RKO (cell line): Measurements from ENCODE around the gene MYH7.
"Not testable (repeated sequence)": the region's sequence is repeated elsewhere in the genome, so short reads cannot be mapped to it uniquely, and the experiment has no call there.

Source experiments
- DNase-seq: peaks from one replicate; pipeline ENCODE4 v3.0.0-alpha.2; 2016; ENCODE audit warnings: low spot score

Gene MYH7

DNA sequence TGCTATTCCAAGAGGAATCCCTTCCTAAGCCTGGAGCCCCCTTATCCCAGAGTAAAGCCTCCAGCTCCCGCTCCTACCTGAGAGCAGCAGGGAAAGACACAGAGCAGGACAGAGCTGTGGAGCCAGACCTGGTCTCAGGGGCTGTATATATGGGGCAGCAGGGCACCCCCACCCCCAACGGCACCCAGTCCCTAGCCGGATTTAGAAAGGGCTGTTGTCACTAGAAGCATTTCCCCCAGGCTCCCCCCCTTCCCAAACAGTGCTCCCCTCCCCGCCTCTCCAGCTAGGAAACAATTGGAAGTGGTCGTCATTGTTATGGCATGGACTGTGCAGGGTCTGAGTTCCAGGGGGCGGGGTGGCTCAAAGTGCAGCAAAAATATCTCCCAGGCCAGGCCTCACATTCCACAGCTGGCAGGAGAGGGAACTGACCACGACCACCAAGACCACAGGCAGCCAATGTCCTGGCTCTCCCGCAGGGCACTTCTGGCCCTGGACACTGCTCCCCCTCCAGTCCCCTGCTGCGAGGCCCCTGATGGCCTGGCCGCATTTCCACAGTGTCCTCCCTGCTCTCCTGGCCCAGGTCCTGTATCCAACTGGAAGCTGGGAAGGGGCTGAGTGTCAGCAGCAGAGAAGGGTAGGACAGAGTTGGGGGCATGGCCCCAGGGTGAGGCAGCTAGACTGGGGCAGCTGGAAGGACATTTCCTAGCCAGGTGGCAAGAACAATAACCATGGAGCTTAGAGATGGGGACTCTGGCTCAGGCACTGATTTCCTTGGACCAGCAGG lies at the start of gene MYH7:
MYH7 (minus strand) TSS at position 118 of the 784 bp plus-strand sequence. CDS start 1,928 bp downstream, outside the sequence.
- DNase-seq, result no peak

DNA sequence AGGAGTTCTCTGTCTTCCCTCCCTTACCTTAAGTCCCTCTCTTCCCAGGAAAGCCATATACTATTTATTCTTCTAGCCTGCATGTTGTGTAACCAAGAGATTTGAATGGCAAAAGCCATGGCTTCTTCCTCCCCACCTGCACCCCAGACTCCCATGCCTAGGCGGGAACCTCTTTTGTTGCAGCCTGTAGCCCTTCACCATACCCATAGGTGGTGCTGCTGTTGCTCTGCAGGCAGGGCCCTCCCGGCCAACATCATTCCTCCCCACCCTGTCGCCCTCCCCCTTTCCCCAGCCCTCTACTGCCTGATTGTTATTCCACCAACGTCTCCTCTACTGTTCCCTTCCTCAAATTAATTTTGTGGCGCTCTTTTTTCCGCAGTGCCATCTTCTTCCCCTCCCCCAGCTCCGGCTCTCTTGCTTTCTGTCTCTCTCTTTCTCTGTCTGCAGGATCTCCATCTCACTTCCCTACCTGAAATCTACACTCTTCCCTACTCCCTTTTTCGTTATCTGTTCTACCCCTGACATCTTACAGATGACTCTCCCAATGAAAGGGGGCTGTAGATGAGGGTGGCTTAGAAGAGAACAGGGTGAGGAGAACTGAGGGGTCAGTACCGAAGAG lies 47.9 kb upstream of the MYH7 start:
- no peak for DNase-seq

- no peak for DNase-seq
Measured at GRCh38 chr14:23482823-23483148, 47.3 kb upstream of the MYH7 start.

DNA sequence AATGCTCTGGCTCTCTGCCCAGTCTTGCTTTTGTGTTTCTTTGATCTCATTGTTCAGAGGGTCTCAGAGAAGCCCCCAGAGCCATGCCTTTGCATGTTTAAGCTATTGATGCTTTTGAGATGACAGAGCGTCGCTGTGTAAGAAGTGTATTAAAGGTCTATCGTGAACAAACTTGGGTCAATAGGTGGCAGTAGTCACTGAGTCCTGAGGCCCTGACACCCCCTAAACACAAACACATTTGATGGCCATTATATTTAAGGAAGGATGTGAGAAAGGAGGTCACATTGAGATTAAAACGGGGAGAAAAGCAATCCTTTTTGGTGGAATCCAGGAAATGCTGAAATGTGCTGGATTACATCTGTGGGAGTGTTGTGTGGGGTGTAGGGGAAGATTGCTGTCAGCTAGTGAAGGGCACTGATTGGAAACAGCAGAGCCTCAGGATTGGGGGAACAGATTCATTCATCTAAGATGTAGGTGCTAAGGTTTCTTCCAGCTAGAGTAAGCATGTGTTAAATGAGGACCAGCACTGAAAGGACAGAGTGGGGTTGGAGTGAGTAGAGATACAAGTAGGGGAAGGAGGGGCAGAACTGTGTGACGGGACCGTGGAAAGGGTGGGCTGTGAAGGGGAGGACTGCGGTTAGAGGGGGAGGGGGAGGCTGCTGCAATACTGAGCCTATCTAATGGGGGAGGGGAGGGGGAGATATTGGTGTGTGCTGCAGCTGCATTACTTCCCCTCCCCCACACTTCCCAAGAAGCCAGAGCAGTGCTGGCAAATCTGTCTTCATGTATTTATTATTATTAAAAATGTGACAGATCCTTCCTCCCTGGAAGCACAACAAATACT lies 46.7 kb upstream of the MYH7 start:
- DNase-seq, result no peak

- peak; percentile 38 for DNase-seq
Measured at GRCh38 chr14:23481362-23481970, 46.0 kb upstream of the MYH7 start.

DNA sequence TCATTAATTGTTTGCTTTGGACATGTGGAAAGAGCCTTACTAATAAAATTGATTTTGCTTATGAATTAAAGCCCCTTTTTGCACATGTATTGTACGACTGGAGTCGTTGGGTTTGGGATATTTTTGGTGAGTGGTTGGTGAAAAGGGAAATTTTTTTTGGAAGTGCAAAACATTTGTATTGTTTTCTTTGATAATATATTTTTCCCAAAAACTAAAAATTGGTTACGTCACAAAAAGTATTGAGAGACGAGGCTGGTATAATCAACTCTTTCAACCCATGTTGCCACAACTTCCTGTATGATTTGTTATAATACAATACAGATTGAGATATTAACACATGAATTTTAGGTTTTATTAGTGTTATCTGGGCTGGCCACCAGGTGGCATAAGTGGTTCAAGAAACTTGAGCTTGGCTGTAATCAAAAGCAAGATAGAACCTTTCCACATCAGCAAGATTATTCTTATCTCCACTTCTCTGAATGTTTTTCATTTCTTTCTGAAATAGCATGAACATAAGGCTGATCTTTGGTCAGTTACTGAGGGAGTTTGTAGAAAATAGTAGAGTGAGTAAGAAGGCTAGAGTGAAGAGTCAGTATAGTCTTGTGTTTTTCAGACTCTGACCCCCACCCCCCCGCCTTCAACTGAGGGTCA lies 42.8 kb upstream of the MYH7 start:
- DNase-seq, result peak; percentile 75

- DNase-seq, result no peak
Measured at GRCh38 chr14:23470947-23471346, 35.5 kb upstream of the MYH7 start.

DNA sequence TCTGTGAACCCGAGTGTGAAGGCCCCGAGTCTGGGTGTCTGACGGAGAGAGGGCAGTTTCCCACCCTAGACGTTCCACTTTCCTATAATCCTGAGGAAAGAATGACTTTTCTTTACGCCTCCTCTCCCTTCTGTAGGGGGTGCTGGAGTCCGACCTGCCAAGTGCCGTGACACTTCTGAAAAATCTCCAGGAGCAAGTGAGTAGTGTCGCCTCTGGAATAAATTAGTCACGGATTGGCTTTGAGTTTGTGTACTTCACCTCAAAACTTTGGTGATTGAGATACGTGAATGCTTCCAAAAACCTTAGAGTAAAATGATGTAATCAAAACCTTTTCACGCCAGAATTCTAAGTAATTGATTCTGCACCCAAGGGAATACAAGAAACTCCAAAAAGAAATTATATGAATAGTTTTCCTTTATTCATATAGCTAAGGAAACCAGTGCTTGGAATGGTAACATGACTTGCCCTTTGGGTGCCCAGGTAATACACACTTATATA lies 34.5 kb upstream of the MYH7 start:
- peak; percentile 68 for DNase-seq

DNA sequence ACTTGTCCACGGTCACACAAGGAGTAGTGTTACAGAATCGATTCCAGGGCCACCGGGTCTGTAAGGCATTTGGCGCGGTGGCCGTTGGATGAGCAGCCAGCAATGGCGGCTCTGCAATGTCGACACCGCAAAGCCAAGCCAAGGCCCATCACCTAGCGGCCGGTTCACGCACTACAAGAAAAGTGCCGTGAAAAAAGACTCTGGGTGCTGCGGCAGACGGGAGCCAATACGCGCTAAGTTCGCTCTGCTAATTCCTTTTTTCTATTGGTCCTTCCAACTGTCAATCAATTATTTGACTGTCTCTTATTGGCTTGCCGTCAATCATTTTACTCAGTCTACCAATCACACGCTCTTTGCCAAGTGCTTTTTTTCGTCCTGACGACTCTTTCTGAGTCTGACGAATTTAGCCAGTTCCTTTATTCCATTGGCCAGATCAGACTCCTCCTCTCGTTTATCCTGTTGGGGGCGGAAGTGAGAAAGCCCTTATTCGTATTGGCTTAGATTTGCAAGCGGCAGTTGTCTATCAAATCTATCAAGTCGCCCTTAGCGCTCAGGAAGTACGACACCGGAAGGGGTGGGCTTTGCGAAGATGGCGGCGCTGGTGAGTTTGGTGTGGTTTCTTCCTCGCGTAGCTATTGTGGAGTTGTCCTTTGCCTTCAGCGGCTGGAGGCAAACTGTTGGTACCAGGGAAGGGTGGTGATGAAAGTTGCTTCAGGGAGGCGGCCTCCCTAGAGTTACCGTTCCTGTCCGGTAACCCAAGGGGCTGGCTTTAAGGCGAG lies 33.9 kb upstream of the MYH7 start, which contains the start of gene NGDN:
NGDN (plus strand) TSS at position 577 of the 779 bp plus-strand sequence; CDS start at position 590, 13 bp downstream.
- DNase-seq, result peak; percentile 100

- DNase-seq, result no peak
Measured at GRCh38 chr14:23468704-23469126, 33.3 kb upstream of the MYH7 start.

- no peak for DNase-seq
Measured at GRCh38 chr14:23465261-23465660, 29.8 kb upstream of the MYH7 start.

DNA sequence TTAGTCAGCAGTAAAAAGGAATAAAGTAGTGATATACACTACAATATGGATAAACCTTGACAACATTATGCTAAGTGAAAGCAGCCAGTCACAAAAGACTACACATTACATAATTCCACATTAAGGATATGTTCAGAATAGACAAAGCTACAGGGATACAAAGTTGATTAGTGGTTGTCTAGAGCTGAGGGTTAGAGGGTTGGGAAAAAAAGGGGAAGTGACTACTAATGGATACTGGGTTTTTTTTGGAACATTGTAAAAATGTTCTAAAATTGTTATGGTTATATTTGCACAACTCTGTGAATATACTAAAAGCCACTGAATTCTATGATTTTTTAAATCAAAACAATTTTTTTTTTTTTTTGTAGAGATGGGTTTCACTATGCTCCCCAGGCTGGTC lies 29.2 kb upstream of the MYH7 start:
- no peak for DNase-seq

- no peak for DNase-seq
Measured at GRCh38 chr14:23460960-23461359, 25.5 kb upstream of the MYH7 start.

DNA sequence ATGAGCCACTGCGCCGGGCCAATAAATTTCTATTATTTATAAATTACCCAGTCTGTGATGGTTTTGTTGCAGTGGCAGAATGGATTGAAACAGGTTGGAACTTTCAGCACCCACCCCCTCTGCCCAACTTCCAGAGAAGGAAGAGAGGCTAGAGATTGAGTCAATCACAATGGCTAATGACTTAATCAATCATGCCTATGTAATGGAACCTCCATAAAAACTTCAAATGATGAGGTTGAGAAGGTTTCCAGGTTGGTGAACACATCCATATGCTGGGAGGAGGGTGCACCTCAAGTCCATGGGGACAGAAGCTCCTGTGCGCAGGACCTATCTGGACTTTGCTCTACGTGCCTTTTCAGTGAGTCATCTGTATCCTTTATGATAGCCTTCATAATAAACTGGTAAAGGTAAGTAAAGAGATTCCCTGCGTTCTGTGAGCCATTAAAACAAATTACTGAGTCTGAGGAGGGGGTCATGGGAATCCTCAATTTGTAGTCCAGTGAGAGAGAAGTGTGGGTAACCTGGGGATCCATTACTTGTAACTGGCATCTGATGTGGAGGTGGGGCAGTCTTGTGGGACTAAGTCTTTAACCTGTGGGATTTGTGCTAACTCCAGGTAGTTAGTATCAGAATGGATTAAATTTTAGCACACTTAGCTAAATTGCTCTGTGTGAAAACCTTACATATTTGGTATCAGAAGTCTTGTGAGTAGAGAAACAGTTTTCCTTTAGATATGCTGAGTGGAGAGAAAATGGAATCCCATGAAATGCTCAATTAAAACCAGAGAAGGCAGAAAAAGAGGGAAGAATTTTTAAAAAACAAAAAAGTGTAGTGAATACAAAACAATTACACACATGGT lies 22.4 kb upstream of the MYH7 start:
- no peak for DNase-seq

DNA sequence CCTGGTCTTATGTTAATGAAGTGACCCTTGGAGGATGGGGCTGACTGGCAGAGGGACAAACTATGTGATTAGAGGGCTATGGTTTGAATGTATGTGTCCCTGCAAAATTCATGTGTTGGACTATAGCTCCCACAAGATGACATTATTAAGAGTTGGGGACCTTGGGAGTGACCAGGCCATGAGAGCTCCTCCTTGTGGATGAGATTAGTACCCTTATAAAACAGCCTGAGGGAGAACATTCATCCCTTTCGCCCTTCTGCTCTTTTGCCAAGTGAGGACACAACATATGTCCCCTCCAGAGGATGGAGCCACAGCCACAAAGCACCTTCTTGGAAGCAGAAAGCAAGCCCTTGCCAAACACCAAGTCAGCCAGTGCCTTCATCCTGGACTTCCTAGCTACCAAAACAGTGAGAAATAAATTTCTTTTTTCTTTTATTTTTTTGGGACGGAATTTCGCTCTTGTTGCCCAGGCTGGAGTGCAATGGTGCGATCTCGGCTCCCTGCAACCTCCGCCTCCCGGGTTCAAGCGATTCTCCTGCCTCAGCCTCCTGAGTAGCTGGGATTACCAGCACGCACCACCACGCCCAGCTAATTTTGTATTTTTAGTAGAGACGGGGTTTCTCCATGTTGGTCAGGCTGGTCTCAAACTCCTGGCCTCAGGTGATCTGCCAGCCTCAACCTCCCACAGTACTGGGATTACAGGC lies 21.6 kb upstream of the MYH7 start:
- DNase-seq, result not testable (repeated sequence)

DNA sequence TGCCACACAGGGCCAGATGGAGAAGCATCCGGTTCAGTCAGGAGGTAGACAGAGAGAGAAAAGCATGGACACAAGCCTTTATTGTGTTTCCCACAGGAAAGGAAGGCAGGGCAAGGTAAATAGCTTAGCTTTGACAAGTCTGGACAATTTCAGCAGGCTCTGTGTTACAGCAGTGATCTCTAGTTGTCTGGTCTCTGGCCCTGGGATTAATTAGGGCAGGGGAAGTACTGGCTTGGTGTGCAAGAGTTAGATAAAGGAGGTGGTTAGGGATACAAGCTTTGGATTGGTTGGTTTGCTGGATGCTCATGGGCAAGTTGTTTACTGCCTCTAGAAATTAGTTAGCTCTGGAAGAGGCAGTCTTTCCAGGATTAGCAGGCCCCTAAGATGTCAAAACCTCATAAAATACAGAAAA lies 19.0 kb upstream of the MYH7 start:
- no peak for DNase-seq

- no peak for DNase-seq
Measured at GRCh38 chr14:23452237-23452636, 16.8 kb upstream of the MYH7 start.

DNA sequence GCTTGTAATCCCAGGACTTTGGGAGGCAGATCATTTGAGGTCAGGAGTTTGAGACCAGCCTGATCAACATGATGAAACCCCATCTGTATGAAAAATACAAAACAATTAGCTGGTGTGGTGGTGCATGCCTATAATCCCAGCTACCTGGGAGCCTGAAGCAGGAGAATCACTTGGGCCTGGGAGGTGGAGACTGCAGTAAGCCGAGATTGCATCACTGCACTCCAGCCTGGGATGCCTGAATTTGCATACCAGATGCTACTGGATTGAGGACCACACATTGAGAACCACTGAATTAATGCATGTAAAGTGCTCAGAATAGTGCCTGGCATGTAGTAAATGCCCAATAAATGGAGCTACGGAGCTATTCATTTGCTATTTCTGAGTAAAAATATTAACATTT lies 14.9 kb upstream of the MYH7 start:
- no peak for DNase-seq

DNA sequence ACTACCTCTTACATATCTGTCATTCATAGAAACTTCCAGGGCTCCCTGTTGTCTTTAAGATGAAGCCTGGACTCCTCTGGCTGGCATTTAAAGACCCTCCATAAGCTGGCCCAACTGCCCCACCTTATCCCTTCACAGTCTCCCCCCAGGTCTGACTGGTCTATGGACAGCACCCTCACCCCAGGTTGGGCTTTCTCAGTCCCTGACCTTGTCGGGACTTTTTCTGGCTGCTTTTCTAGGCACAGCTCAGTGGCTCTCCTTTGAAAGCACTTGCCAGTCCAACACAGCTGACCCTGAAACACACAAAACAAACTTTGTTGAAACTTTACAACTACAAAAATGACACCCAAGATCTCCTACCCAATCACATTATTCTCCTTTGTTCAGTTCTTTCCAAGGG lies 13.9 kb upstream of the MYH7 start:
- DNase-seq, result no peak
